Islet of Langerhans (tissue), 1 donor: ENCODE results near the gene MYRFL.

Experiments
- FAIRE-seq: peaks from one replicate; lab custom pipeline; 2011; peaks lifted over from hg19 to GRCh38; lab: Jason Lieb, UNC

MYRFL gene

DNA sequence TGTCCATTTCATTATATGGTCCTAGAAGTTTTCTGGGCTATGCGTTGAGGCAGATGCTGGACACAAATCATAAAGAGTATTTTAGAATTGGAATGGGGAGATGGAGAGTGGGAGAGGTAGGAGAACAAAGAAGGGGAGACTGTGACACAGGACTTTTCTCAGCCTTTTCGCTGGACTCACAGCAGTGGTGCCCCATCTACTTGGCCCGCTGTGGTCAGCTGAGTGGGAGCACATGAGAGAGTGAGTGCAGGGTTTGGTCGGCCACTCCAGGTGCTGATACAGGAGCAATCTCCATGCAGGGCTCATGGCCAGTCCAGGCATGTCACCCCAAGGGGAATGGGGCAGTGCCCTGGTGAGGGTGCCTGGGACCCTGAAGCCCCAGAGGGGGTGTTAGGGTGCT lies 109.0 kb downstream of the MYRFL start:
- FAIRE-seq, result no peak

DNA sequence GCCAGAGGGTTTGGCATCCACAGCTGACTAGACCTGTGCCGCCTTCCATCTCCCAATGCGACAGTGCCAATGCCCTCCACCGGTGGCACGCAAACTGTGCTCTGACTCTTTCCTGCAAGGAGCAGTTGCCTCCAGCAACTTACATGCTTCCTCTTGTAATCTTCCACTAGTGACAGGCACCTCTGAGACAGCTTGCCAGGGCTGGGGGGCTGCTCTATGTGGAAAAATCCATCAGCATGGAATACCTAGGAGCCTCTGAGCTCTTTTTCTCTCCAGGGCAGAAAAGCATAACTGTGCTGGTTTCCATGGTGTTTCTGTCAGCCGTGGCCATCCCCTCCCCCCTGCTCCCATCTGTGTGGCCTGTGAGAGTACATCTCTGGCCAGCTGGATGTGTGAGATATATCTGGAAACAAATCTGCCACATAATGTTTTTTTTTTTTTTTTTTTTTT lies 110.6 kb downstream of the MYRFL start:
- FAIRE-seq, result no peak

DNA sequence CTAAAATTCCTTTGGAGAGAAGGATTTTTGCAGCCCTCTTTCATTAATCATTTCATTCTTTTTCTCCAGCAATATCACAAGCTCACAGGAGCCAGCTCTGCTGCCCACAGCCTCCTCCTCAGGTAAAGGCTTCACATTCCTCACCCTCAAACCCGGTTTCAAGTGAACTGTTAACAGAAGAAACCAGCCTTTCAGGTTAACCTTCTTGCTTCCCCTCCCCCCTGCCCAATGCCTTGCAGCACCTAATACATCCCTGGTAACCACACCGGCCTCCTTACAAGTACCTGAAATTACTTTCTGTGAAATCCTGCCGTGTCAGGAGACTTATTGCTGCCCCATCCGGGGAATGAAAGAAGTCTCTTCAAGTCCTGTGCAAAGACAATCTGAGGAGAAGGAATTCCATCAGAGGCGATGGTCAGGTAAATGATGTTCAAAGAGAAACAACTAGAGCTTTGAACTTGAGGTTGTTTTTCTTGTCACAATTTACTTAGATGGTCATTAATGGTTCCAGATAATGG lies 111.2 kb downstream of the MYRFL start:
- FAIRE-seq, result no peak

DNA sequence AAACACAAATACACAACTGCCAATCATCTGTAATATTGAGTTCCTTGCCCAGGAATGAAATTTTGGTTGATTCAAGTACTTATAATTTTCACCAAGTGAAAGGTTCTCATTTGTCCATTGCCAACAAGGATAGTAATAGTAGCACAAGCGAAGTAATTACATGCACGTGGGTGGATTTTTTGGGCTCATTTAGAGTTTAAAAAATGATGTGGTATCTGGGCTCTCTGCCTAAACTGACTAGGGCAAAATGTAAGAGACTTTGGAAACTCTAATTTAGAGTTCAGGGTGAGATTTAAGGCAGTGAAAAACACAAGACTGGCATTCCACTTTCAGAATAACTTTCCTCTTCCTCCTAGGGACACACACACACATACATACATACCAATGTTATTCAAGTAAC lies 111.7 kb downstream of the MYRFL start:
- FAIRE-seq, result no peak

DNA sequence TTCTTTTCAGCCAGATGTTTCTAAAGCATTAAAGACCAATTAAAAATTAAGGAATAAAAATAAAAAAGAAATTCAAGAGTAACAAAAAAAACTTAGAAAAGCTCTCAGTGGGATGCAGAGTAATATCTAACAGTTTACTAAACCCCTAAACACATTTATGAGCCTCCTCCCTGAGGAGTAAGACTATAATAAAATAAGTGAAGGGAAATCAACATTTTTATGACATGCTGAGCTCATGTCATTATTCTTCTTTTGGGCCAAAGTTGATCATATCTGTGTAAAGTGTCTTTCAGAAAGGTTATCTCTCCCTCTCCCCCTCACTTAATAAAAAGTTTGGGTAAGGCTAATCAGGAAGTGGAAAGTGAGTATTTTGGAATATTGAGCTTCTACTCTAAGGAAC lies 122.1 kb downstream of the MYRFL start:
- no peak for FAIRE-seq

DNA sequence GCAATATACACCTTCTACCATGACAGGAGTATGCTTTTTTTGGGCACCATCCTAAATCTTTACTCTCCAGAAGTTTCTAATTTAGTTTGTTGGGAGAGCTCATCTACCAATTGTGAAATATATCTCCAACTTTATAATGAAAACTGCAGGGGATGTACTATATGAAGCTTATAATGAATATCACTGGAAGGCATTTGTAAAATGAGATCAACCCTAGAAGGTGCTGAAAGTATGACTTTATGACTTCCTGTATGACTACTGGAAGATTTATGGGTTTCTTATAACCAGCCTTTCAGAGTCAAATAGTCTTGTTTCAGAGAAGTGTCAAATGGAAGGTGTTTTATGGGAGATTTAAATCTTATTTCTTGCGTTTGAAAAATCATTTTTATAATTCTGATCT lies 122.9 kb downstream of the MYRFL start:
- FAIRE-seq, result no peak

DNA sequence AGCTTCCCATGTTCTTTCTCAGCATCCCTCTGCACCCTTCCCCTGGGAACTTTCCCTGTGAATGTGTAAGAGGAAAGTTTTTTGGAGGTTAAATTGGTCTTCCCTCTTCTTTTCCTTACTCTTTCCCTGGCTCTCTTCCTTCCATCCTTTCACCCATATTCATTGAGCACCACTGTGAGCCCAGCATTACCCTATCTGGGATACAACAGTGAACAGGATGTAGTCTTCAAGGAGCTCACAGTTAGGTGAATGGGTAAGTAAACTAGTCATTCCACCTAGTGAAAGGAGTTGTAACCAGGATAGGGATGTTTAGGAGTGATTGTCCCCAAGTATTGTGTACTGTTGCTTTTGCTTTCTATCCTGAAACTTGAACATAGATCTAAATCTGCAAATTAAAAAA lies 123.8 kb downstream of the MYRFL start:
- no peak for FAIRE-seq

DNA sequence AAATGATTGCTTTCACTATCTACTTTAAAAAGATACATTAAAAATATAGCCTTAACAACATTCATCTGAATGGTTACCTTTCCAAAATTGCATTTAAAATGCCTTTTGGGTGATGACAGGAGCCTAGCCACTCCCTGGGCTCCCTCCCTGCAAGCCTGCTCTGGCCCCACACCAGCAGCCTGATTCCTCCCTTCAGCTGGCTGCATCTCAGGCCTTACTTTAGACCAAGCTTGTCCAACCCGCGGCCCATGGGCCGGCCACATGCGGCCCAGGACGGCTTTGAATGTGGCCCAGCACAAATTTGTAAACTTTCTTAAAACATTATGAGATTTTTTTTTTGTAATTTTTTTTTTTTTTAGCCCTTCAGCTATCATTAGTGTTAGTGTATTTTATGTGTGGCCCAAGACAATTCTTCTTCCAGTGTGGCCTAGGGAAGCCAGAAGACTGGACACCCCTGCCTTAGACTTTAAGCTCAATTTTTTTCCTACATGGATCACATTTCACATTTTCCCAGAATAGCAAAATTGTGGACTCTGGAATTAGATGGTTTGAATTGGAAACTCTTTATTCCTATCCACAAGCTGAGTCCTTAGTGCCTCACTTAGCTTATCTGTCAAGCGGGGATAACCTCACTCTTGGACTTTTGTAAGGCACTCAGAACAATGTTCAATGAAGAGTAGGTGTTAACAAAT lies 124.4 kb downstream of the MYRFL start:
- FAIRE-seq, result no peak

DNA sequence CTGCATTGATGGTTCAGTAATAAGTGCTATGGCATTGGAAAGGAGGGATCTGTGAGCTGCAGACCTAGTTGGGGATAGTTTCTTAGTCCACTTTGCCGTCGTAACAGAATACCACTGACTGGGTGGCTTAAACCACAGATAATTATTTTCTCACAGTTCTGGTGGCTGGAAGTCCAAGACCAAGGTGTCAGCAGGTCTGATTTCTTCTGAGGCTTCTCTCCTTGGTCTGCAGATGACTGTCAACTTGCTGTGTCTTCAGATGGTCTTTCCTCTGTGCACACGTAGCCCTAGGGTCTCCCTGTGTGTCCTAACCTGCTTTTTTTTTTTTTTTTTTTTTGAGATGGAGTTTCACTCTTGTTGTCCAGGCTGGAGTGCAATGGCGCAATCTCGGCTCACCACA lies 126.1 kb downstream of the MYRFL start:
- no peak for FAIRE-seq

DNA sequence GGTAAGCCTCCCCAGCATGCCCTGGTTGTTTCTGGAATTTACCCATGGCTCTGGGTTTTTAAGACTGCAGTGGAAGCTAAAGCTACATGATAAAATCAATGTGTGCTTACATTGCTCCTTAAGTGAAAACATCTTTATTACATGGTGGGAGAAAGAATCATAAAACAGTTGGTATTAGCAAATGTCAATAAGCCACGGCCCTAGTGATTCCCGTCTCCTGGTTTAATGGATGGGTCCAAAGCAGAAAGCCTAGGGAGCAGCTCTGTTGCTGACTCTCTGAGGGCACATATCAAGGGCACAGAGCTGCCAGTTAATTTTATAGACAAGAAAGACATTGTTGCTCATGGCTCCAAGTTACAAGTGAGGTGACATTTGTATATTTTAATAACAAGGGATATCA lies 127.9 kb downstream of the MYRFL start:
- no peak for FAIRE-seq

DNA sequence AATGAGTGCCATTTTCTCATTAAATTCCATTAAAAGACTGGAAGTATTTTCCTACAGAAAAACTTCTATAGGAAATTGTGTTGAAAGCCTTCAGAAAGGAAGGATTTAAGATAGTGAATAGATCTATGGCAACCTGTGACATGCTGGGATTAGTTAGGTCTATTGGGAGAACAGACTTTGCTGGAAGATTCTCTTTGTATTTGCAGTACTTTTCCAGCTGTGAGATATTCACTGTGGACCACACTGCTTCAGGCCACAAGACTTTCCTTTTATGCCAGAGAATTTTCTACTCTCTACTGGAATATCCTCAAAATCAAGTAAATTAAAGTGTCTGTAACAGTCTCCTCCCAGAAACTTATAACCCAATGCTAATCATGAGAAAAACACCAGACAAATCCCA lies 136.2 kb downstream of the MYRFL start:
- FAIRE-seq, result no peak

DNA sequence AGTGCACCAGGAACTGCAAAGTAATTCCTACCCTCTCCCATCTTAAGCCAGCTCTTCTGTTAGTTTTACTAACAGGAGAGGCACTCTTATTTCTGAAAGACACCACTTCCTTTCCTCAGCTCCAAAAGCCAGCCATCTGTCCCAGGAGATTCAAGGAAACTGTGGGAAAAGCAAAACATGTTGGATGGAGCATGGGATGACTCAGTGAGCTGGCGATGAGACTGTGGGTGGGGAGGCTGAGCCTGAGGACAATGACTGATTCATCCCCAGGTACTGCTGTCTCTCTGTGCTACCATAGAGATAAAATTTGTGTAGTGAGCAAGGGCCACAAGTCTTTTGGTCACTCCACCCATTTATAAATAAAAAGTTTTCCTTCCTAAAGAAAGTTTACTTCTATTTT lies 141.4 kb downstream of the MYRFL start:
- no peak for FAIRE-seq

DNA sequence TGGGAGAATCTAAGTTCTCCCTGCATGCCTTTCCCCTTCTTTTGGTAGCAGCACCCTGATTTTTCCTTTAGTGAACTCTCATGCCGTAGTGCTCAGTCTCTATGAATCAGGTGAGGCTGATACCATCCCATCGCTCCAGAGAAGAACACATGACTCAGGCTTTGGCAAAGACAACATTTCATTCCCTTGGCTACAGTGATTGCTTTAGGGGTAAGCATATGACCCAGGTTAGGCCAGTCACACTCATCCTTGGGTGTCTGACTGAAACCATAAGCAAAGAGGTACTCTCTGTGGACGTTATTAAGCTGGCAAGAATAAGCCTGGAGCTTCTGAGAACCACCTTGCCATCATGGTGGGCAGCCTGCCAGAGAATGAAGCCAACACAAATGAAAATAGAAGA lies 141.8 kb downstream of the MYRFL start:
- FAIRE-seq, result no peak

DNA sequence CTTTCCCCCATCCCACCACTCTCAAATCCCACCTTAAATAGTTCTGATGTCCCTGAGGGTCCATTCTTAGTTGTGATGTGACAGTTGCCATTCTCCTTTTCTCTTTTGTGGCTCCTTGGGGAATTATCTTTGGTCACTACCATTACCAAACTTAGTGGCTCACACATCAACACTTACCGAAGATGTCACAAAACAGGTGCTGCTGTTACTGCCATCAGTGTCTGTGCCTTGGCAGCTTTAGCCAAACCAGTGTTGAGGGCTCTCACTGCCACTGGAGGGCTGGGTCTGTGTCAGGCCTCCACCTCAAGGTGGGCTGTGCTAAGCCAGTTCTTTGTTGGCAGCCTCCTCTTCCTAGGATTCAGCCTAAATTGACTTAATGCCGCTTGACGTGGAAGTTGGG lies 144.0 kb downstream of the MYRFL start:
- FAIRE-seq, result no peak

DNA sequence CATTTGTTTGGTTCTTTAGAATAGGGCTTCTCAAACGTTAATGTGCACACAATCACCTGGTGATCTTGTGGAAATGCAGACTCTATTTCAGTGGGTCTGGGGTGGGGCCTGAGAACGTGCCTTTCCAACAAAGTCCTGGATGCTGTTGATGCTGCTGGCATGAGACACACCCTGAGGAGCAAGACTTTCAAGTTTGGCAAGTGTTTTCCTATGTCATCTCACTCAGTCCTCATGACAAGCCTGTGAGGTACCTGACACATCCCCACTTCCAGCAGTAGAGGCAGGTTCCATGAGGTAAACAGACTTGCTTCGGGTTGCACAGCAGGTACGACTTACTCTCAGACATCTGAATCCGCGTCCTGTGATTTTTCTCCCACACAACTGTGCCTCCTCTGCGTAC lies 147.1 kb downstream of the MYRFL start:
- FAIRE-seq, result no peak

DNA sequence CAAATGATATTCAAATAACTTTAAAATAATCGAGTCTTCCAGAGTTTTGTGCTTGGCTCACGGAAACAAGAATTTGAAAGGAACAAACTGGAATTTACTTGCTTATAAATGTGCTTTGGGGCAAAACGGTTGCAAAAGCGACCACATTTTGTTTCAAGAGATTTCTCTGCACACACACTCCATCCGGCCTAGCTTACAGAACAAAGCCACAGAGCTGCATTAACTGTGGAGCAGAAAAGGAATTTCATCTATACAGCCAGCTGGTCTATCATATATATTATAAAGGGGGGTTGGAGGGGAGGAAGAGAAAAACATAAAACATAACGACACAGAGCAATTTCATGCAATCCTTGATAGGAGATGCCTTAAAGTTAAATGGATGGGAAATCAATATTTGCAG lies 153.0 kb downstream of the MYRFL start:
- FAIRE-seq, result no peak

DNA sequence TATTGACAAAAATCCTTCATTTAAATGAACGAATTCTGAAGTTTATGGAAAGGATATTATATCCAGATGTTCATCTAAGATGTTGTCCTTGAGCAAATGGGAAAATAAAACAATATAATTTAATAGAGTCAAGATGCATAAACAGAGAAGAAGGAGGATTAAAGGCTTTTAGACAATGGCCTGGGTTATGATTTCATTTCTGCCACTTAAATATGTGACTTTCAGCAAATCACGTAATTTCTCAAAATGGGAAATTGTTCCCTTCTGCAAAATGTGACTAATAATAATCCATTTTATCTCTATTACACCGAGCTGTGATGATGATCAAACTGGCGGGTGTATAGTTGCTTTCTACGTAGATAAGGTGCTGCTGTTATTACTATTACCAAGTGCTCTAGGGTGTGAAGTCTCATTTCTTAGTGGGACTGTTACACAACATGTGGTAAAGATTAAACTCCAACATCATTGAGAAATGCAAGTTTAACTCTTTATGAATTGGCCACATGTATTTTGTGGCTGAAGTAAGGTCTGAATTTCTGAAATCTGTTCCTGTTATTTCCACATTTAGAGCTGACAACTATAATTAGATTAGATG lies 157.0 kb downstream of the MYRFL start:
- no peak for FAIRE-seq

DNA sequence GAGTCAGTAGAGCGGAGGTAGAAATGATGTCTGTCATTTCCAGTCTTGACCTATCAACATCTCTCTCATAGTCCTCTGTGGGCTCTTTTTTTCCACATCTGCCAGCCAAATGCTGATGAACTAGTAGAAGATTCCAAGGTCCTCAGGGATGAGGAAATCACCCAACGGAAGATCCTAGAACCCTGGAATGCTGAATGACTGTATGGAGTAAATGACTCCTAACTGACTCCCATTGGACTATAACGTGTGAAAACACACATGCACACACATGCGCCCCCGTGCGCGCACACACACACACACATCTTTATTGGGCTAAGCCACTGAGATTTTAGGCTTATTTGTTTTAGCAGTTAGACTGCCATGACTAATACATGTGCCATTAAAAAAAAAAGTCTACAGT lies 159.2 kb downstream of the MYRFL start:
- FAIRE-seq, result no peak

DNA sequence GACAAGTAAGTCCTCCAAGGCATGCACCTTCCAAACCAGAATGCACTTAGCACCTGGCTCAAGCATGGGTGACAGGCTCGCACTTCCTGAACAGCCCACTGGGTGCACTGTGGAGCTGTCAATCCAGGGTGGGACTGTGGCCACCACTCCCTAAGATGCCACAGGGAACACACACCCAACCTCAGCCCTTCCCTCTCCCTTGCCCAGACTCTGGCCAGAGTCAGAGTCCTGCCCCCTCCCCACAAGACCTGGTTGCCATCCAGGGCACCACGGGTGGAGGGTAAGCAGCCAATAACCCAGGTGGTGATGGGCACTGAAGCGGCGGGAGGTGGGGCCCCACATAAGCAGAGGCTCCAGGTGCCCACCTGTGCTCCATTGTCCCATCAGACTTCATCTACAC lies 160.6 kb downstream of the MYRFL start:
- no peak for FAIRE-seq

DNA sequence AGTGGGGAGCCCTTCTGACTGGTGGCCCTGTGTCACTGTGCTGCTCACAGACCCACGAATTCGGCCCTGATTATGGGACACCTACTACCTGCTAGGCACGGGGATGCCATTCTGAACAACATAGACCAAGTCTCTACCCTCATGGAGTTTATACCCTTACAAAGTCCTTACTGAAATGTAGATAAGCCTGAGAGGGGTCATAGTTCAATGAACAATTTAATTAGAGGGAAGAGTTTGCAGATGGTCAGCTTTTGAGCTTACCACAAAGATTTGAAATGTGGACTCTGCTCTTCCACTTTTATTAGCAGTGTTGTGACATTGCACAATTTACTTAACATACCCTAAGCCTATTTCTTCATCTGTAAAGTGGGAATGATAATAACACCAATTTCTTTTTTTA lies 161.1 kb downstream of the MYRFL start:
- FAIRE-seq, result no peak

DNA sequence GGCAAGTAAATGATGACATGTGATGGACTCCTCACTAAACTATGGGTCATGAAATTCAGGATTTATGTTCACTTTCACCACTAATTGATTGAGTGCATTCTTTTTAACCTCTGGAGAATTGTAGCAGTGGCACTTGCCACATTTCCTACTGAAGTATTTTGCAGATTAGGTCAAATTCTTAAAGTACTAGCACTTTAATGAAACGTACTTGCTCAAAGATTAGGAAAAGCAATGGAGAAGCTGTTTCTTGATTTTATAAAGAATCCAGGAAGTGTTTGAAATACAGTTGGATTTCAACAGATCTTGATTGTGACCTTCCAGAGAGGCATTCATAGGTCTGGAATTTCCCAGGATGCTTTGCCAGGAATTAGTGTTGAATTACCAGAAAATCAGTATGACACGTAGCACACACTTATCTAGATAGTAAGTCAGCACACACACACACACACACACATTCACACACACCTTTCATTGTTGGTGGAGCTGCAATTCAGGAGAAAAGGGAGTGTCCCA lies 162.6 kb downstream of the MYRFL start:
- peak; percentile 27 for FAIRE-seq

DNA sequence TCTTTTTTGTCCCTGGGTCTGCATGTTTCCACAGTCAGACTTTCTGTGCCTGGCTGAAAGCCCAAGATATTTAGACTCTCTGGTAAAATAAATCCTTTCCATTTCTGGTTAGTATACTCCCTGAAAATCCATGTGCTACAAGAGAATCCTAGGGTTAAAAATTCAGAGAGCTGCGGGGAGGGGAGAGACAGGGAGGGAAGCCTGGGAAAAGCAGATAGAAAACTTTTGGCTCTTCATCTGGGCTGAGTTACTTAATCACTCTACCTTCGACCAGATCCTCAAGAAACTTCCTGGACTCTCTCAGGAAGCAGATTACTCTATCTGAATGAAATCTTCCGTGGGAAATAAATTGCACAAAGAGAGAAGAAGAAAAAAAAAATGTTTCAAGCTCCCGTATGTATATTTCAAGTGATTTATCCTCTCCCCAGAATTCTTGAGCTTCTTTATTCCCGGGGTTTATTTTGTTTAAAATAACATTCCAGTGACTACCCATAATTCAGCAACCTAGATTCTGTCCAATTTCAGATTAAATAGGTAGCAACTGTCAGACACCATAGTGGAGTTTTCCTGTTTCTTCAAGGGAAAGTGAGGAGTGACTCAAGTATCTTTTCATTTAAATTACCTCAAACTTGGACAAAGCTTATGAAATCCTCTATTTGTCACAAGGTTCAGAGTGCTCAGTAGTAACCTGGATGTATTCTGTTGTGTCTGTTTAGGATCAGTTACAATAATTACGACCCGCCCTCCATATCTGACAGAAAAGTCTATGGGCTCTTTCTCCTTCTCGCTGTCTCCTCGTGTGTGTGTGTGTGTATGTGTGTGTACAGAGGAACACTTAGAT lies 163.7 kb downstream of the MYRFL start:
- FAIRE-seq, result no peak

DNA sequence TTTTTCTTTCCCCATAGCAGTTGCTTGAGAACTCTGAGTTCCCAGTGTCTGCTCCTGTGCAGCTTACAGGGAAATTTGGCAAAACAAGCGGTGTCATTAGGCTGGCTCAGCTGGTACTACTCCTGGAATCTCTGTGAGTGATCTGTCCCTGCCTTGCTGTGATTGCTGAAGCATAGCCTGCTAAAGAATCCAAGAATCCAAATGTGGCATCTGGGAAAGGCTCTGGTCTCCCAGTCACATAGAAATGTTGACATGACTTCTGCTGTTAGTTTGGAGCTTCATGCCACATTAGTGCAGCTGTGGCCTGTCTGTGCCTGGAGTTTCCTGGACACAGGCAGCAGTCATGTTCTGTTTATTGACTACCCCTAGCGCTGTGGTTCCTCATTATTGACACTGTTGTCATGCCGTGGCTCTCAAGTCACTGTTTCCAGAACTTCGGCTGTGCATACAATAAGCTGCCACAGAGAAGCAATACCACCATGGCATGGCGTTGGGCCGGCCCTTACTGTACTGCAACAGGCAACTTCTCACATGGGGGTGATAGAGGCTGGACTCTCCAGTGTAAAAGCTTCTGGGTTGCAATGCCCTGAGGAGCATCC lies 166.8 kb downstream of the MYRFL start:
- FAIRE-seq, result no peak
